PC-9 (cell line): ENCODE results near the gene PUM1.
"Not testable (repeated sequence)": the region's sequence is repeated elsewhere in the genome, so short reads cannot be mapped to it uniquely, and the experiment has no call there.

Experiments
- EZH2 ChIP-seq: fragments of 200-600 bp; sonication (generic); IDR thresholded peaks from 2 replicates; pipeline ENCODE4 v1.8.0; 2017; ENCODE audit warnings: antibody characterized with exemption, low read depth
- TF ChIP-seq, protein P1 (sequence below): fragments of 200-600 bp; sonication (generic); conservative IDR thresholded peaks from 2 replicates; pipeline ENCODE4 v1.6.1; 2017; ENCODE audit warnings: mixed run types, antibody characterized with exemption, mild to moderate bottlenecking, moderate library complexity

DNA sequence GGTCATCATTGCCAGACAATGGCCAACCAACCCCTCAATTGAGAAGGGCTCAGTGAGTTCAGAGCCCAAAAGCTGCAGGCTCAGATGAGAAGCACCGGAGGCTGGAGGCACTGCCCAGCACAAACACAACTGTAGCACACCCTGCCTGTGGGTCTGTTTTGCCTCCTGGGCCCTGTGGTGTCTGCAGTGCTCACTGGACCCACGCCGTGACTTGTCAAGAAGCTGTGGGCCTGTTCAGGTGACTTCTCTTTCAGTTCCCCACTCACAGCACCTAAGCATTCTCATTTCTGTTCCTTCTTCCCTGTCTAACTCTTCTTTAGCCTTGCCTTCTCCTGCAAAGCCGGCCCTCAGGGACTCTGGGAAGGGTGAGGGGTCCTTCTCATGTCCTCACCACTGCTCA is 129.8 kb downstream of the PUM1 start:
- TF ChIP-seq, protein P1, sequence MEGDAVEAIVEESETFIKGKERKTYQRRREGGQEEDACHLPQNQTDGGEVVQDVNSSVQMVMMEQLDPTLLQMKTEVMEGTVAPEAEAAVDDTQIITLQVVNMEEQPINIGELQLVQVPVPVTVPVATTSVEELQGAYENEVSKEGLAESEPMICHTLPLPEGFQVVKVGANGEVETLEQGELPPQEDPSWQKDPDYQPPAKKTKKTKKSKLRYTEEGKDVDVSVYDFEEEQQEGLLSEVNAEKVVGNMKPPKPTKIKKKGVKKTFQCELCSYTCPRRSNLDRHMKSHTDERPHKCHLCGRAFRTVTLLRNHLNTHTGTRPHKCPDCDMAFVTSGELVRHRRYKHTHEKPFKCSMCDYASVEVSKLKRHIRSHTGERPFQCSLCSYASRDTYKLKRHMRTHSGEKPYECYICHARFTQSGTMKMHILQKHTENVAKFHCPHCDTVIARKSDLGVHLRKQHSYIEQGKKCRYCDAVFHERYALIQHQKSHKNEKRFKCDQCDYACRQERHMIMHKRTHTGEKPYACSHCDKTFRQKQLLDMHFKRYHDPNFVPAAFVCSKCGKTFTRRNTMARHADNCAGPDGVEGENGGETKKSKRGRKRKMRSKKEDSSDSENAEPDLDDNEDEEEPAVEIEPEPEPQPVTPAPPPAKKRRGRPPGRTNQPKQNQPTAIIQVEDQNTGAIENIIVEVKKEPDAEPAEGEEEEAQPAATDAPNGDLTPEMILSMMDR = not testable (repeated sequence)
- TF ChIP-seq EZH2 = not testable (repeated sequence)
